ENCODE measurements around the gene IFITM10. TPM values are rescaled to one million over a fixed set of nuclear protein-coding genes. Genes with fewer than 3 reads are reported as not detected.

Gene IFITM10
- polyA plus RNA-seq, 1 experiment = 0.04 TPM

- no peaks in the 10 kb centered on the region; the same call in 1 of the 2 replicates for H3K9me3 ChIP-seq (ENCODE audit: control insufficient read depth, insufficient read depth, low read length)
These were observed 45.0 kb downstream of the IFITM10 start for GRCh38 chr11:1705126-1706052.

GRCh38 chr11:1703146-1703545, 47.2 kb downstream of the IFITM10 start:
- H3K4me3 ChIP-seq (ENCODE audit: low read depth, low read length) = no peak overlapping the region
- DNase-seq (ENCODE audit: low read depth, low spot score) = no peak
- TF ChIP-seq CTCF (IDR thresholded peaks at IDR 0.05; ENCODE audit: low read depth, low read length) = no peak
- ChIA-PET CTCF (interaction anchor here (0.6 to 2.9 kb wide), 2 partner anchors 50 to 130 kb away, joined by 3 to 19 read pairs; no protein-coding TSS in a partner anchor), POLR2A (no interaction called here)
- no peak overlapping the region for H3K27ac ChIP-seq (ENCODE audit: low read depth, low read length)
- H3K27me3 ChIP-seq (ENCODE audit: control insufficient read depth, insufficient read depth, low read length) = peaks cover 35% of the 10 kb centered on the region
- H3K9me3 ChIP-seq (ENCODE audit: control insufficient read depth, insufficient read depth, low read length) = no peaks in the 10 kb centered on the region; the same call in 1 of the 2 replicates

More at GRCh38 chr11:1705126-1706052, 45.0 kb downstream of the IFITM10 start:
- H3K27ac ChIP-seq (ENCODE audit: low read depth, low read length) = no peak overlapping the region
- CTCF ChIA-PET = interaction anchor here (3.6 to 4.1 kb wide), 2 partner anchors 12 to 127 kb away, joined by 16 to 24 read pairs; no protein-coding TSS in a partner anchor
- no peak overlapping the region for H3K4me3 ChIP-seq (ENCODE audit: low read depth, low read length)
- peaks cover 44% of the 10 kb centered on the region for H3K27me3 ChIP-seq (ENCODE audit: control insufficient read depth, insufficient read depth, low read length)
- no peak for TF ChIP-seq CTCF (IDR thresholded peaks at IDR 0.05; ENCODE audit: low read depth, low read length)
- no peak for DNase-seq (ENCODE audit: low read depth, low spot score)
- POLR2A ChIA-PET = no interaction called here

- DNase-seq (ENCODE audit: low read depth, low spot score) = no peak
- Histone ChIP-seq H3K4me3 (ENCODE audit: low read depth, low read length) (no peak overlapping the region), H3K27me3 (ENCODE audit: control insufficient read depth, insufficient read depth, low read length) (peaks cover 35% of the 10 kb centered on the region), H3K27ac (ENCODE audit: low read depth, low read length) (no peak overlapping the region), H3K9me3 (ENCODE audit: control insufficient read depth, insufficient read depth, low read length) (no peaks in the 10 kb centered on the region; the same call in 1 of the 2 replicates)
- ChIA-PET POLR2A (no interaction called here), CTCF (interaction anchor here (0.6 to 2.9 kb wide), 2 partner anchors 50 to 130 kb away, joined by 3 to 19 read pairs; no protein-coding TSS in a partner anchor)
- no peak for TF ChIP-seq CTCF (IDR thresholded peaks at IDR 0.05; ENCODE audit: low read depth, low read length)
These were observed 47.9 kb downstream of the IFITM10 start for GRCh38 chr11:1702506-1702905.

GRCh38 chr11:1701091-1701807, 49.1 kb downstream of the IFITM10 start:
- ChIA-PET POLR2A (no interaction called here), CTCF (interaction anchor here (0.9 to 2.9 kb wide), 5 partner anchors 8 to 450 kb away, joined by 3 to 19 read pairs (median 4); no protein-coding TSS in a partner anchor)
- TF ChIP-seq CTCF (IDR thresholded peaks at IDR 0.05; ENCODE audit: low read depth, low read length) = no peak
- no peaks in the 10 kb centered on the region; the same call in 1 of the 2 replicates for H3K9me3 ChIP-seq (ENCODE audit: control insufficient read depth, insufficient read depth, low read length)
- H3K4me3 ChIP-seq (ENCODE audit: low read depth, low read length) = no peak overlapping the region
- peaks cover 30% of the 10 kb centered on the region for H3K27me3 ChIP-seq (ENCODE audit: control insufficient read depth, insufficient read depth, low read length)
- DNase-seq (ENCODE audit: low read depth, low spot score) = no peak
- H3K27ac ChIP-seq (ENCODE audit: low read depth, low read length) = no peak overlapping the region
